OCI-LY3 (cell line): Measurements from ENCODE around the gene RBM20.

ENCODE experiments used
- EZH2phosphoT487 ChIP-seq: fragments of 200-600 bp; shearing (Covaris generic); IDR thresholded peaks from 2 replicates; pipeline ENCODE4 v1.6.1; 2018; ENCODE audit warnings: antibody characterized with exemption, mixed run types, low read depth
- TF ChIP-seq, protein P1 (sequence below): fragments of 200-600, 300-600 bp; sonication (generic); IDR thresholded peaks from 2 replicates; pipeline ENCODE4 v1.5.1; 2014; ENCODE audit warnings: antibody characterized with exemption, low read length, low read depth

DNA sequence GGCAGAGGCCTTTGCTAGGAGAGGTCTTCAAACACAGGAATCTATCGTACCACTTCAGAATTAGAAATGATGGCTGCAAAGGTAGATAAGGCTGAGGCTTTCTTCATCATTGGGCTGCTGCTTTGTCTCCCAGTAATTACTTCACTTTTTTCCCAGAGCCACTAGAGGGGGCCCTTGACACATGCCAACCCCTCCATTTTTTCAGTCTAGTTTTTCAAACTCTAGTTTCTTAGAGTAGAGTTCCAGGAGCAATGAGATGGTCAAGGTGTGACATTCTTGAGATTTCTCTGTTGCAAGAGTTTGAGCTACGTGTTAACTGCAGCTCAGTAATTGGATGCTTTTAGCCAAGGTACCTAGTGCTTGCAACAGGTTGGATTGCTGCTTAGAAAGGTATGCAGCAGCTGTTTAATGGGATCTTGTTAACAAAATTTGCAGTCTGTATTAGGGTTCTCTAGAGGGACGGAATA is 33.8 kb upstream of the RBM20 start:
- TF ChIP-seq, protein P1, sequence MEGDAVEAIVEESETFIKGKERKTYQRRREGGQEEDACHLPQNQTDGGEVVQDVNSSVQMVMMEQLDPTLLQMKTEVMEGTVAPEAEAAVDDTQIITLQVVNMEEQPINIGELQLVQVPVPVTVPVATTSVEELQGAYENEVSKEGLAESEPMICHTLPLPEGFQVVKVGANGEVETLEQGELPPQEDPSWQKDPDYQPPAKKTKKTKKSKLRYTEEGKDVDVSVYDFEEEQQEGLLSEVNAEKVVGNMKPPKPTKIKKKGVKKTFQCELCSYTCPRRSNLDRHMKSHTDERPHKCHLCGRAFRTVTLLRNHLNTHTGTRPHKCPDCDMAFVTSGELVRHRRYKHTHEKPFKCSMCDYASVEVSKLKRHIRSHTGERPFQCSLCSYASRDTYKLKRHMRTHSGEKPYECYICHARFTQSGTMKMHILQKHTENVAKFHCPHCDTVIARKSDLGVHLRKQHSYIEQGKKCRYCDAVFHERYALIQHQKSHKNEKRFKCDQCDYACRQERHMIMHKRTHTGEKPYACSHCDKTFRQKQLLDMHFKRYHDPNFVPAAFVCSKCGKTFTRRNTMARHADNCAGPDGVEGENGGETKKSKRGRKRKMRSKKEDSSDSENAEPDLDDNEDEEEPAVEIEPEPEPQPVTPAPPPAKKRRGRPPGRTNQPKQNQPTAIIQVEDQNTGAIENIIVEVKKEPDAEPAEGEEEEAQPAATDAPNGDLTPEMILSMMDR, result peak; percentile 75
- TF ChIP-seq EZH2phosphoT487, result no peak
